ENCODE data around the gene OR10G3.

GRCh38 chr14:21518725-21519124, 61.2 kb downstream of the OR10G3 start:
- no peak for TF ChIP-seq CTCF (conservative IDR thresholded peaks at IDR 0.05; ENCODE audit: low read depth in 2 of 2)
- TF ChIP-seq EZH2phosphoT487 (IDR thresholded peaks at IDR 0.05; ENCODE audit: unreplicated experiment): no peak
- no peak for TF ChIP-seq JUNB (IDR thresholded peaks at IDR 0.05; ENCODE audit: unreplicated experiment)
- no peak for TF ChIP-seq EZH2 (IDR thresholded peaks at IDR 0.05; ENCODE audit: low read depth, unreplicated experiment)
- TF ChIP-seq ZNF331 (CRISPR knock-in tag; IDR thresholded peaks at IDR 0.05; ENCODE audit: low read depth): no peak
- TF ChIP-seq POLR2AphosphoS5 (IDR thresholded peaks at IDR 0.05; ENCODE audit: low read depth): no peak
- no peak for TF ChIP-seq ETS1 (IDR thresholded peaks at IDR 0.05)
- TF ChIP-seq CREB1 (CRISPR knock-in tag; IDR thresholded peaks at IDR 0.05; ENCODE audit: low read depth): no peak
- no peak for TF ChIP-seq REST (IDR thresholded peaks at IDR 0.05; ENCODE audit: unreplicated experiment)
- TF ChIP-seq STAT1 (IDR thresholded peaks at IDR 0.05; ENCODE audit: unreplicated experiment): no peak
- no peak for TF ChIP-seq NANOG (IDR thresholded peaks at IDR 0.05; ENCODE audit: borderline replicate concordance)

Measured in GM23338 (cell line).